Esophagus (tissue), 2 donors: ENCODE measurements around the gene LITAF. TPM values are rescaled to one million over a fixed set of nuclear protein-coding genes. Genes with fewer than 3 reads are reported as not detected.
"Not testable (repeated sequence)": the region's sequence is repeated elsewhere in the genome, so short reads cannot be mapped to it uniquely, and the experiment has no call there.

Experiments
- H3K27ac ChIP-seq, 2 donors: one replicate each; pipeline ENCODE4 v1.5.1; 2013; ENCODE audit warnings: low read depth in 2 of 2, mild to moderate bottlenecking in 2 of 2, inconsistent platforms in 1 of 2, low read length in 1 of 2, moderate library complexity in 1 of 2
- H3K27me3 ChIP-seq, 2 donors: one replicate each; pipeline ENCODE4 v1.6.1; 2013; ENCODE audit warnings: low read length in 2 of 2, control low read depth in 1 of 2, mild to moderate bottlenecking in 1 of 2; ENCODE audit not compliant: insufficient read depth in 2 of 2, control insufficient read depth in 1 of 2
- H3K36me3 ChIP-seq, 2 donors: one replicate each; pipeline ENCODE4 v1.6.1; 2013; ENCODE audit warnings: low read length in 1 of 2; ENCODE audit not compliant: control insufficient read depth in 2 of 2, insufficient read depth in 2 of 2
- H3K4me1 ChIP-seq, 2 donors: one replicate each; pipeline ENCODE4 v1.6.1; 2013; ENCODE audit warnings: low read length in 1 of 2; ENCODE audit not compliant: control insufficient read depth in 2 of 2, insufficient read depth in 2 of 2
- H3K4me3 ChIP-seq, 2 donors: one replicate each; pipeline ENCODE4 v1.5.1; 2013; ENCODE audit warnings: low read length in 2 of 2, mild to moderate bottlenecking in 2 of 2, low read depth in 1 of 2, moderate library complexity in 1 of 2
- H3K9me3 ChIP-seq, 2 donors: one replicate each; pipeline ENCODE4 v1.6.1; 2013; ENCODE audit warnings: mild to moderate bottlenecking in 2 of 2, low read depth in 1 of 2, low read length in 1 of 2, moderate library complexity in 1 of 2; ENCODE audit not compliant: control insufficient read depth in 2 of 2, insufficient read depth in 1 of 2
- WGBS, 2 donors: extraction: QIAGEN DNeasy Blood & Tissue Kit; methylation state at CpG; one replicate each; pipeline ENCODE4 v1.1.7; 2013; 5-methylcytosine and 5-hydroxymethylcytosine counted together
- polyA plus RNA-seq, 2 donors: library from polyadenylated mRNA; stranded (reverse); fragments of 200-250 nt; gene quantifications; one replicate each; pipeline ENCODE4 v1.2.3, GENCODE V29; 2013
- donor health status: healthy with polysubstance abuse.
- donor health status: Bipolar disorder and iron deficiency.

Gene LITAF
- polyA plus RNA-seq, 2 donors, result 10.9 to 28.7 TPM

GRCh38 chr16:11603331-11603750 is 16.6 kb upstream of the LITAF start:
- peak overlapping the region in 1 of 2 donors; percentile 15 for H3K27ac ChIP-seq
- no peaks in the 10 kb centered on the region for H3K27me3 ChIP-seq
- no peaks in the 10 kb centered on the region for H3K36me3 ChIP-seq
- H3K9me3 ChIP-seq, result no peaks in the 10 kb centered on the region
- no peaks in the 10 kb centered on the region for H3K4me1 ChIP-seq
- no peak overlapping the region for H3K4me3 ChIP-seq
- 26 to 31% methylated on average over 12 of the region's 12 CpGs for WGBS, 2 donors

DNA sequence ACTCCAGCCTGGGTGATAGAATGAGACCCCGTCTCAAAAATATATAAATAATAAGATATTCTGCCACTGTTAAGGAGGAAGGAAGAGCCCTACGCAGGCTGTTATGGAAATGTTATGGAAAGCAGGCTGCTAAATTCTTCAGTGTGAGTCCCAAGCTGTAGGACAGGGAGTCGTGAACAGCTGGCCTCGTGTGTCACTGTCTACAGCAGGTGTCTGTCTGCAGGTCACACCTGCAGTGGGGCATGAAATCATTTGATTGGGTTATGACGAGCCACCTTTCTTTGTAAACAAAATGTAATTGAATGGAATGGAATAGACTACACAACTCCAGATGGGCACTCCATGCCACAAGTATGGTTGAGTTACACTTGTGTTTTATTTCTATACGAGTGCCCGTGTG is 15.6 kb upstream of the LITAF start:
- Histone ChIP-seq H3K9me3 (no peaks in the 10 kb centered on the region), H3K27ac (no peak overlapping the region), H3K27me3 (no peaks in the 10 kb centered on the region), H3K4me3 (no peak overlapping the region), H3K4me1 (no peaks in the 10 kb centered on the region), H3K36me3 (no peaks in the 10 kb centered on the region)
- 81 to 85% methylated on average over 7 of the region's 7 CpGs for WGBS, 2 donors

GRCh38 chr16:11601911-11602310 is 15.2 kb upstream of the LITAF start:
- Histone ChIP-seq H3K27ac (no peak overlapping the region), H3K9me3 (no peaks in the 10 kb centered on the region), H3K36me3 (no peaks in the 10 kb centered on the region), H3K27me3 (no peaks in the 10 kb centered on the region), H3K4me1 (no peaks in the 10 kb centered on the region), H3K4me3 (no peak overlapping the region)
- 93 to 97% methylated on average over 8 of the region's 8 CpGs for WGBS, 2 donors

DNA sequence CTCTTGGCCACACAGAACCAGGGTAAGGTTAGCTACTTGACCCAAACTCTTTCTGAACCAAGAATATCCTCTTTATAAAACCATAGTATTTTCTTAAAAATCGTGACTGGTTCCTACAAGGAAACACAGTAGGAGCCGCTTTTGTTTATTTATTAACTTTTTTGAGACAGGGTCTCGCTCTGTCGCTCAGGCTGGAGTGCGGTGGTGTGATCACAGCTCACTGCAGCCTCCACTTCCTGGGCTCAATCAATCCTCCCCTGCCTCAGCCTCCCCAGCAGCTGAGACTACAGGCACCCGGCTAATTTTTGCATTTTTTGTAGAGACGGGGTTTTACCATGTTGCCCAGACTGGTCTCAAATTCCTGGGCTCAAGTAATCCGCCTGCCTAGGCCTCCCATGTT is 14.7 kb upstream of the LITAF start:
- no peaks in the 10 kb centered on the region for H3K27me3 ChIP-seq
- no peak overlapping the region for H3K27ac ChIP-seq
- H3K36me3 ChIP-seq, result no peaks in the 10 kb centered on the region
- H3K4me1 ChIP-seq, result no peaks in the 10 kb centered on the region
- H3K9me3 ChIP-seq, result no peaks in the 10 kb centered on the region
- H3K4me3 ChIP-seq, result no peak overlapping the region
- WGBS, 2 donors, result 87 to 92% methylated on average over 8 of the region's 8 CpGs

- H3K4me1 ChIP-seq, result no peaks in the 10 kb centered on the region
- H3K4me3 ChIP-seq, result no peak overlapping the region
- H3K27me3 ChIP-seq, result no peaks in the 10 kb centered on the region
- H3K27ac ChIP-seq, result no peak overlapping the region
- H3K9me3 ChIP-seq, result no peaks in the 10 kb centered on the region
- H3K36me3 ChIP-seq, result no peaks in the 10 kb centered on the region
- 95 to 97% methylated on average over 4 of the region's 4 CpGs for WGBS, 2 donors
Observed at GRCh38 chr16:11599579-11599978, 12.9 kb upstream of the LITAF start.

DNA sequence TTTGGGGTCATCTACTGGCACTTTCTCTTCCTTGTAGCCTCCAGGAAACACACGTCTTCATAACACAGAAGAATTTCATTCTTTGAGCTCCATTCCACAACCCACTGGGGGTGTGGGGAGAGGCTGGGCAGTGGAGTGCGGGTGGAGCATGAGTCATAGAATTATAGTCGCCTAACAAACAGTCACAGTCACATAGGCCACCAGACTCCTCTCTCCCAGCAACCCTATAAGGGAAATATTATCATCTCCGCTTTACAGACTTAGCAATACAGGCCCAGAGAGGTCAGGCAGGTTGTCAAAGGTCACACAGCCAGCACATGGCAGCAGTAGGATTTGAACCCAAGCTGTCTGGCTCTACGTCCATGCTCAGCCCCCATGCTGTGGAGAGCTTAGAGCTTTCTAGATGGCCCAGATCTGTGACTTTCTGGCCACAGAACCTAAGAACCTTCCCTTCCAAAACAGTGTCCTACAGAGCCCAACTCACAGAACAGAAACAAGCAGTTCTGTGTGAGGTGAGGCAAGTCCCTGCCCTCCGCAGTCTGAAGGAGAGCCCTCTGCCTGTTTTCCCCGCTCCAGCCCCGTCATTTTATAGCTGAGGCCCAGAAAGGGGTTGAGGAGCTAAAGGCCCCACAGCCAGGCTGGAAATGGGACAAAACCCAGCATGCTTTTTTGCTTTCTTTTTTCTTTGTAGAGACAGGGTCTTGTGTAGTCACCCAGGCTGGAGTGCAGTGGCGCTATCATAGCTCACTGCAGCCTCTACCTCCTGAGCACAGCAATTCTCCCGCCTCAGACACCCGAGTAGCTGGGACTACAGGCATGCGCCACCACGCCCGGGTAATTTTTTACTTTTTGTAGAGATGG is 10.7 kb upstream of the LITAF start:
- no peaks in the 10 kb centered on the region for H3K27me3 ChIP-seq
- no peaks in the 10 kb centered on the region for H3K9me3 ChIP-seq
- H3K27ac ChIP-seq, result peak overlapping the region; percentile 36 to 44
- no peak overlapping the region for H3K4me3 ChIP-seq
- H3K36me3 ChIP-seq, result no peaks in the 10 kb centered on the region
- WGBS, 2 donors, result 67 to 70% methylated on average over 14 of the region's 14 CpGs
- no peaks in the 10 kb centered on the region for H3K4me1 ChIP-seq

DNA sequence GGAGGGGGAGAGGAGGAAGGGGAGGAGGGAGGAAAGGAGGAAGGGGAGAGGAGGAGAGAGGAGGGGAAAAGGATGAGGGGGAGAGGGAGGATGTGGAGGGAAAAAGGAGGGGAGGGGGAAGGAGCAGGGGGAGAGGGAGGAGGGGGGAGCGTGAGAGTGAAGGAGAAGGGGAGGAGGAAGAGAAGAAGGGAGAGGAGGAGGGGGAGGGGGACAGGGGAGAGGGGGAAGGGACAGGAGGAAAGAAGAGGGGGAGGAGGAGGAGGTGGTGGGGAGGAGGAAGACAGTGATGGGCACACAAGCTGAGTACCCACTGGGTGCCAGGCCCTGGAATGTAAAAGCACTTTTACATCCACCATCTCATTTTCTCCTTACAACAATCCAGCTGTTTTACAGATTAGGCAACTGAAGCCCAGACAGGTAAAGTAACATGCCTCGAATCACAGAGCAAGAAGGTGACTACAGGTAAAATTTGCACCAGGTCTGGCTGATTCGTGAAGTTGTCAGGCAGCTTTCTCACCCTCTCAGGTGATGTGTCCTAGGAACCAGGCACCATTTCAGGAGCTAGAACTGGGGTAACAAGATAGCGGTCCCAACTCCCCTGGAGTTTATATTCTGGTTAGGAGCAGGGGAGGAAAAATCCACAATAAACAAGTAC is 10.0 kb upstream of the LITAF start:
- H3K27me3 ChIP-seq, result no peaks in the 10 kb centered on the region
- H3K9me3 ChIP-seq, result no peaks in the 10 kb centered on the region
- WGBS, 2 donors, result 65 to 74% methylated on average over 4 of the region's 4 CpGs
- H3K36me3 ChIP-seq, result no peaks in the 10 kb centered on the region
- H3K4me1 ChIP-seq, result no peaks in the 10 kb centered on the region
- H3K27ac ChIP-seq, result peak overlapping the region; percentile 36 to 44
- H3K4me3 ChIP-seq, result no peak overlapping the region

- 72 to 86% methylated on average over 3 of the region's 3 CpGs for WGBS, 2 donors
- Histone ChIP-seq H3K4me3 (no peak overlapping the region), H3K27ac (no peak overlapping the region), H3K27me3 (no peaks in the 10 kb centered on the region), H3K9me3 (no peaks in the 10 kb centered on the region), H3K36me3 (no peaks in the 10 kb centered on the region), H3K4me1 (no peaks in the 10 kb centered on the region)
Observed at GRCh38 chr16:11593581-11593980, 6.9 kb upstream of the LITAF start.

DNA sequence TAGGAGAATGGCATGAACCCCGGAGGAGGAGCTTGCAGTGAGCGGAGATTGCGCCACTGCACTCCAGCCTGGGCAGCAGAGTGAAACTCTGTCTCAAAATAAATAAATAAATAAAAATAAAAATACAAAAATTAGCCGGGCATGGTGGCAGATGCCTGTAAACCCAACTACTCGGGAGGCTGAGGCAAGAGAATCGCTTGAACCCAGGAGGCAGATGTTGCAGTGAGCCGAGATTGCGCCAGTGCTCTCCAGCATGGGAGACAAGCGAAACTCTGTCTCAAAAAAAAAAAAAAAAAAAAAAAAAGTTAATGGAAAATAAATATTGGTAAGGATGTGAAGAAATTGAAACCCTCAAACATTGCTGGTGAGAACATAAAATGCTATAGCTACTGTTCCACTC is 6.4 kb upstream of the LITAF start:
- not testable (repeated sequence) for H3K27ac ChIP-seq, H3K4me3 ChIP-seq, H3K27me3 ChIP-seq, H3K9me3 ChIP-seq, H3K4me1 ChIP-seq, H3K36me3 ChIP-seq
- WGBS, 2 donors, result 89 to 97% methylated on average over 9 of the region's 9 CpGs

GRCh38 chr16:11591630-11592029 is 4.9 kb upstream of the LITAF start:
- not testable (repeated sequence) for H3K4me1 ChIP-seq

More at GRCh38 chr16:11591630-11592029, 4.9 kb upstream of the LITAF start:
- WGBS, 2 donors, result 85 to 87% methylated on average over 5 of the region's 5 CpGs
- H3K4me3 ChIP-seq, H3K36me3 ChIP-seq, H3K27me3 ChIP-seq, H3K9me3 ChIP-seq, H3K27ac ChIP-seq: not testable (repeated sequence)
